Measurements from ENCODE around the gene GUSB. TPM values are rescaled to one million over a fixed set of nuclear protein-coding genes. Genes with fewer than 3 reads are reported as not detected.
"Not testable (repeated sequence)": the region's sequence is repeated elsewhere in the genome, so short reads cannot be mapped to it uniquely, and the experiment has no call there.

Gene GUSB
- total and polyA plus RNA-seq, 10 donors, result 41.4 to 93.0 (median 61.9) TPM

GRCh38 chr7:65989694-65990080, 7.7 kb upstream of the GUSB start:
- WGBS, 5 donors, result 73 to 89% (median 85%) methylated on average over 3 of the region's 3 CpGs
- Histone ChIP-seq H3K4me1 (peaks cover 0 to 10% (median 0%) of the 10 kb centered on the region in 6 donors), H3K9me3 (no peaks in the 10 kb centered on the region), H3K27ac (no peak overlapping the region), H3K36me3 (no peaks in the 10 kb centered on the region), H3K27me3 (replicated peaks in 1 of 7) (no peaks in the 10 kb centered on the region), H3K4me3 (no peak overlapping the region)
- no peak for DNase-seq
- intact Hi-C loops (cut with DNase I; ENCODE audit: low total_unique reads), result no loop called here
- TF ChIP-seq POLR2A (IDR thresholded peaks at IDR 0.05) (no peak), CTCF (IDR thresholded peaks at IDR 0.05 in 8 of 11, conservative IDR thresholded peaks at IDR 0.05 in 3 of 11) (no peak), POLR2AphosphoS5 (IDR thresholded peaks at IDR 0.05) (no peak)

- H3K4me3 ChIP-seq; H3K4me1 ChIP-seq; H3K27ac ChIP-seq; H3K36me3 ChIP-seq; DNase-seq; H3K27me3 ChIP-seq (replicated peaks in 1 of 7); intact Hi-C loops (cut with DNase I; ENCODE audit: low total_unique reads); H3K9me3 ChIP-seq: not testable (repeated sequence)
- WGBS, 5 donors, result 85 to 100% (median 88%) methylated on average over 1 of the region's 1 CpG
Measured at GRCh38 chr7:65988503-65988902, 6.5 kb upstream of the GUSB start.

GRCh38 chr7:65988084-65988483, 6.1 kb upstream of the GUSB start:
- H3K36me3 ChIP-seq, result no peaks in the 10 kb centered on the region

GRCh38 chr7:65983965-65984658, 2.1 kb upstream of the GUSB start:
- intact Hi-C loops (cut with DNase I; ENCODE audit: low total_unique reads), result no loop called here
- DNase-seq, result no peak
- no peak for TF ChIP-seq POLR2AphosphoS5 (IDR thresholded peaks at IDR 0.05)
- no peak for TF ChIP-seq CTCF (IDR thresholded peaks at IDR 0.05 in 8 of 11, conservative IDR thresholded peaks at IDR 0.05 in 3 of 11)
- TF ChIP-seq POLR2A (IDR thresholded peaks at IDR 0.05), result no peak
- no peak overlapping the region for H3K4me3 ChIP-seq
- no peaks in the 10 kb centered on the region for H3K27me3 ChIP-seq (replicated peaks in 1 of 7)
- WGBS, 5 donors, result 89 to 93% (median 92%) methylated on average over 10 of the region's 10 CpGs
- H3K9me3 ChIP-seq, result no peaks in the 10 kb centered on the region
- H3K36me3 ChIP-seq, result peaks cover 0 to 13% (median 8%) of the 10 kb centered on the region in 6 donors
- peaks cover 7 to 37% (median 27%) of the 10 kb centered on the region in 6 donors for H3K4me1 ChIP-seq
- H3K27ac ChIP-seq, result no peak overlapping the region

More at GRCh38 chr7:65988084-65988483, 6.1 kb upstream of the GUSB start:
- Histone ChIP-seq H3K27ac (no peak overlapping the region), H3K9me3 (no peaks in the 10 kb centered on the region), H3K4me3 (no peak overlapping the region), H3K4me1 (peaks cover 0 to 10% (median 0%) of the 10 kb centered on the region in 6 donors), H3K27me3 (replicated peaks in 1 of 7) (no peaks in the 10 kb centered on the region)
- WGBS, 5 donors, result 84 to 94% (median 93%) methylated on average over 4 of the region's 4 CpGs
- intact Hi-C loops (cut with DNase I; ENCODE audit: low total_unique reads), result no loop called here
- TF ChIP-seq POLR2AphosphoS5 (IDR thresholded peaks at IDR 0.05) (no peak), CTCF (IDR thresholded peaks at IDR 0.05 in 8 of 11, conservative IDR thresholded peaks at IDR 0.05 in 3 of 11) (no peak), POLR2A (IDR thresholded peaks at IDR 0.05) (no peak)
- DNase-seq, result no peak
